Skeletal muscle tissue (tissue), 4 donors: ENCODE measurements around the gene METTL8. TPM values are rescaled to one million over a fixed set of nuclear protein-coding genes. Genes with fewer than 3 reads are reported as not detected.

Source experiments
- H3K27ac ChIP-seq: one replicate; pipeline ENCODE4 v1.7.0; 2013; ENCODE audit warnings: mild to moderate bottlenecking, low read depth, low read length, inconsistent platforms
- H3K27me3 ChIP-seq, 3 donors: one replicate each; pipeline ENCODE4 v1.7.0; 2013; ENCODE audit warnings: low read length in 3 of 3; ENCODE audit not compliant: control insufficient read depth in 3 of 3, insufficient read depth in 3 of 3
- H3K36me3 ChIP-seq, 3 donors: one replicate each; pipeline ENCODE4 v1.7.0; 2013; ENCODE audit warnings: low read length in 3 of 3; ENCODE audit not compliant: control insufficient read depth in 3 of 3, insufficient read depth in 3 of 3
- H3K4me1 ChIP-seq, 3 donors: one replicate each; pipeline ENCODE4 v1.7.0; 2013; ENCODE audit warnings: low read length in 3 of 3, mild to moderate bottlenecking in 3 of 3; ENCODE audit not compliant: control insufficient read depth in 3 of 3, insufficient read depth in 3 of 3
- H3K4me3 ChIP-seq, 3 donors: one replicate each; pipeline ENCODE4 v1.7.0; 2013; ENCODE audit warnings: low read length in 3 of 3
- H3K9ac ChIP-seq, 3 donors: one replicate each; pipeline ENCODE4 v1.7.0; 2013; ENCODE audit warnings: low read length in 3 of 3, mild to moderate bottlenecking in 3 of 3, moderate library complexity in 2 of 3, low read depth in 1 of 3
- H3K9me3 ChIP-seq, 3 donors: one replicate each; pipeline ENCODE4 v1.7.0; 2013; ENCODE audit warnings: low read length in 3 of 3; ENCODE audit not compliant: control insufficient read depth in 3 of 3
- total RNA-seq: library from RNA; depleted of rRNA; stranded (reverse); fragments of >200 nt; gene quantifications from one replicate; pipeline ENCODE4 v1.2.3, GENCODE V29; 2014
- donor health status: Osteomylitis.

Gene METTL8
- total RNA-seq, 1 donor from 2014 or later, result 8.4 TPM

GRCh38 chr2:171411791-171412483 lies 21.9 kb downstream of the METTL8 start:
- no peak overlapping the region for H3K9ac ChIP-seq
- no peaks in the 10 kb centered on the region for H3K9me3 ChIP-seq
- no peak overlapping the region for H3K27ac ChIP-seq
- peaks cover 0 to 3% (median 0%) of the 10 kb centered on the region in 3 donors for H3K4me1 ChIP-seq
- H3K27me3 ChIP-seq, result no peaks in the 10 kb centered on the region
- no peaks in the 10 kb centered on the region for H3K36me3 ChIP-seq
- H3K4me3 ChIP-seq, result no peak overlapping the region

- Histone ChIP-seq H3K36me3 (no peaks in the 10 kb centered on the region), H3K9me3 (no peaks in the 10 kb centered on the region), H3K4me1 (peaks cover 0 to 3% (median 0%) of the 10 kb centered on the region in 3 donors), H3K9ac (no peak overlapping the region), H3K27ac (no peak overlapping the region), H3K4me3 (no peak overlapping the region), H3K27me3 (no peaks in the 10 kb centered on the region)
Observed at GRCh38 chr2:171411214-171411613, 22.6 kb downstream of the METTL8 start.

- Histone ChIP-seq H3K27me3 (no peaks in the 10 kb centered on the region), H3K4me1 (no peaks in the 10 kb centered on the region), H3K27ac (no peak overlapping the region), H3K4me3 (no peak overlapping the region), H3K36me3 (no peaks in the 10 kb centered on the region), H3K9me3 (no peaks in the 10 kb centered on the region), H3K9ac (no peak overlapping the region)
Observed at GRCh38 chr2:171410624-171411023, 23.2 kb downstream of the METTL8 start.

GRCh38 chr2:171410101-171410500 lies 23.7 kb downstream of the METTL8 start:
- Histone ChIP-seq H3K4me1 (no peaks in the 10 kb centered on the region), H3K27ac (no peak overlapping the region), H3K9ac (no peak overlapping the region), H3K4me3 (no peak overlapping the region), H3K36me3 (no peaks in the 10 kb centered on the region), H3K27me3 (no peaks in the 10 kb centered on the region), H3K9me3 (no peaks in the 10 kb centered on the region)

- H3K9me3 ChIP-seq, result no peaks in the 10 kb centered on the region
- peak overlapping the region in 2 of 3 donors; percentile 20 to 36 for H3K9ac ChIP-seq
- H3K36me3 ChIP-seq, result no peaks in the 10 kb centered on the region
- no peak overlapping the region for H3K27ac ChIP-seq
- peak overlapping the region; percentile 13 to 50 (median 44) for H3K4me3 ChIP-seq
- H3K27me3 ChIP-seq, result no peaks in the 10 kb centered on the region
- H3K4me1 ChIP-seq, result no peaks in the 10 kb centered on the region
Observed at GRCh38 chr2:171409436-171409971, 24.3 kb downstream of the METTL8 start.

GRCh38 chr2:171407676-171408044 lies 26.1 kb downstream of the METTL8 start:
- H3K27ac ChIP-seq, result no peak overlapping the region
- H3K4me1 ChIP-seq, result no peaks in the 10 kb centered on the region
- no peak overlapping the region for H3K4me3 ChIP-seq
- H3K9me3 ChIP-seq, result no peaks in the 10 kb centered on the region
- H3K36me3 ChIP-seq, result no peaks in the 10 kb centered on the region
- H3K27me3 ChIP-seq, result no peaks in the 10 kb centered on the region
- no peak overlapping the region for H3K9ac ChIP-seq

GRCh38 chr2:171407030-171407675 lies 26.6 kb downstream of the METTL8 start:
- no peaks in the 10 kb centered on the region for H3K27me3 ChIP-seq
- H3K9ac ChIP-seq, result no peak overlapping the region
- no peak overlapping the region for H3K4me3 ChIP-seq
- H3K9me3 ChIP-seq, result no peaks in the 10 kb centered on the region
- no peaks in the 10 kb centered on the region for H3K4me1 ChIP-seq
- H3K27ac ChIP-seq, result no peak overlapping the region
- no peaks in the 10 kb centered on the region for H3K36me3 ChIP-seq

- no peaks in the 10 kb centered on the region for H3K27me3 ChIP-seq
- no peak overlapping the region for H3K4me3 ChIP-seq
- H3K27ac ChIP-seq, result no peak overlapping the region
- no peaks in the 10 kb centered on the region for H3K4me1 ChIP-seq
- no peak overlapping the region for H3K9ac ChIP-seq
- H3K9me3 ChIP-seq, result no peaks in the 10 kb centered on the region
- H3K36me3 ChIP-seq, result no peaks in the 10 kb centered on the region
Observed at GRCh38 chr2:171406044-171406443, 27.7 kb downstream of the METTL8 start.

- Histone ChIP-seq H3K36me3 (no peaks in the 10 kb centered on the region), H3K4me3 (no peak overlapping the region), H3K27ac (no peak overlapping the region), H3K4me1 (no peaks in the 10 kb centered on the region), H3K9me3 (no peaks in the 10 kb centered on the region), H3K27me3 (no peaks in the 10 kb centered on the region), H3K9ac (no peak overlapping the region)
Observed at GRCh38 chr2:171405546-171405945, 28.2 kb downstream of the METTL8 start.

- no peak overlapping the region for H3K27ac ChIP-seq
- H3K4me1 ChIP-seq, result no peaks in the 10 kb centered on the region
- H3K9me3 ChIP-seq, result no peaks in the 10 kb centered on the region
- H3K27me3 ChIP-seq, result no peaks in the 10 kb centered on the region
- no peaks in the 10 kb centered on the region for H3K36me3 ChIP-seq
- no peak overlapping the region for H3K9ac ChIP-seq
- no peak overlapping the region for H3K4me3 ChIP-seq
Observed at GRCh38 chr2:171404719-171405118, 29.1 kb downstream of the METTL8 start.
